NCI-H82 (cell line): ENCODE data around the gene VWA5B1.

Experiments used
- DNase-seq: peaks from one replicate; lab custom pipeline; 2025; lab: John Stamatoyannopoulos, UW

The VWA5B1 gene

GRCh38 chr1:20367116-20367585, 76.5 kb downstream of the VWA5B1 start:
- peak; percentile 89 for DNase-seq

- DNase-seq, result no peak
Observed at GRCh38 chr1:20367626-20368025, 77.0 kb downstream of the VWA5B1 start.

GRCh38 chr1:20368866-20369470, 78.3 kb downstream of the VWA5B1 start:
- peak; percentile 73 for DNase-seq

- peak; percentile 92 for DNase-seq
Observed at GRCh38 chr1:20370698-20371097, 80.0 kb downstream of the VWA5B1 start.

- DNase-seq, result no peak
Observed at GRCh38 chr1:20371411-20371810, 80.7 kb downstream of the VWA5B1 start.

GRCh38 chr1:20371883-20372282, 81.2 kb downstream of the VWA5B1 start:
- no peak for DNase-seq

- DNase-seq, result no peak
Observed at GRCh38 chr1:20372676-20373075, 82.0 kb downstream of the VWA5B1 start.

GRCh38 chr1:20373286-20373685, 82.6 kb downstream of the VWA5B1 start:
- peak; percentile 34 for DNase-seq

- DNase-seq, result no peak
Observed at GRCh38 chr1:20373764-20374163, 83.1 kb downstream of the VWA5B1 start.

- DNase-seq, result no peak
Observed at GRCh38 chr1:20375563-20375962, 84.9 kb downstream of the VWA5B1 start.

GRCh38 chr1:20376171-20376570, 85.5 kb downstream of the VWA5B1 start:
- no peak for DNase-seq

- DNase-seq, result peak; percentile 83
Observed at GRCh38 chr1:20376880-20377494, 86.3 kb downstream of the VWA5B1 start.

- DNase-seq, result no peak
Observed at GRCh38 chr1:20377516-20378270, 87.0 kb downstream of the VWA5B1 start.

- DNase-seq, result no peak
Observed at GRCh38 chr1:20379075-20379474, 88.4 kb downstream of the VWA5B1 start.

- no peak for DNase-seq
Observed at GRCh38 chr1:20380175-20380574, 89.5 kb downstream of the VWA5B1 start.

GRCh38 chr1:20380616-20381035, 90.0 kb downstream of the VWA5B1 start:
- no peak for DNase-seq

- DNase-seq, result no peak
Observed at GRCh38 chr1:20381045-20381641, 90.5 kb downstream of the VWA5B1 start.

GRCh38 chr1:20381961-20382360, 91.3 kb downstream of the VWA5B1 start:
- DNase-seq, result no peak

- DNase-seq, result no peak
Observed at GRCh38 chr1:20382711-20383110, 92.0 kb downstream of the VWA5B1 start.

- DNase-seq, result no peak
Observed at GRCh38 chr1:20383631-20384030, 93.0 kb downstream of the VWA5B1 start.

- no peak for DNase-seq
Observed at GRCh38 chr1:20385630-20386029, 95.0 kb downstream of the VWA5B1 start.

- DNase-seq, result peak; percentile 98
Observed at GRCh38 chr1:20386323-20387081, 95.8 kb downstream of the VWA5B1 start.
